Astrocyte (in vitro differentiated cells and primary cell): ENCODE results near the gene ADAMTSL2.

ENCODE experiments used
- CTCF ChIP-seq: IDR thresholded peaks from 2 replicates; pipeline ENCODE4 v1.5.1; 2011; ENCODE audit warnings: low read depth, mild to moderate bottlenecking, inconsistent platforms, low read length, moderate library complexity; ENCODE audit not compliant: insufficient read depth
- EZH2 ChIP-seq: IDR thresholded peaks from 2 replicates; pipeline ENCODE4 v1.6.1; 2012; ENCODE audit warnings: mild to moderate bottlenecking, low read length, inconsistent platforms; ENCODE audit not compliant: insufficient read depth

- TF ChIP-seq CTCF (no peak), EZH2 (no peak)
Measured at GRCh38 chr9:133543772-133544467, 9.4 kb downstream of the ADAMTSL2 start.
